HG03521 (cell line): ENCODE measurements around the gene TEAD1.

Experiments used
- ATAC-seq: cut with Tn5 transposase; IDR thresholded peaks from one replicate; pipeline ENCODE4 v1.9.1; 2021; ENCODE audit warnings: mild to moderate bottlenecking, moderate library complexity; ENCODE audit not compliant: unreplicated experiment

TEAD1 gene

DNA sequence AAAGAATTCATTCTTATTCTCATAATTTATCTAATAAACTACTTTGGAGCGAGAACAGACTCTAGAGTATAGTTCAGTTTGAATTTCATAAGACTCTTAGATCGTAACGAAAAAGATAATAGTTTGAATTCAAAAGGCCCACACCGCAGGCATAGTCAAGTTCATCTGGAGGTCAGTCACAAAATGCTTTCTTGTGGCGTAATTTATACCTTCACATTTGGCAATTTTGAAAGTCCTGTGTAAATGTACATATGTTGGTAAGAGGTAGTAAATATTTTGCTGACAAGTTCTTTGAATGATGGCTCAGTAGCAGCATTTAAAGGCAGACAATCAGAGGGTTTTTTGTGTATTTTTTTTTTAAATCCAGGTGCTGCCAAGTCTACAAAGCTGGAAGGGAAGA, 88.1 kb downstream of the TEAD1 start:
- ATAC-seq = no peak

DNA sequence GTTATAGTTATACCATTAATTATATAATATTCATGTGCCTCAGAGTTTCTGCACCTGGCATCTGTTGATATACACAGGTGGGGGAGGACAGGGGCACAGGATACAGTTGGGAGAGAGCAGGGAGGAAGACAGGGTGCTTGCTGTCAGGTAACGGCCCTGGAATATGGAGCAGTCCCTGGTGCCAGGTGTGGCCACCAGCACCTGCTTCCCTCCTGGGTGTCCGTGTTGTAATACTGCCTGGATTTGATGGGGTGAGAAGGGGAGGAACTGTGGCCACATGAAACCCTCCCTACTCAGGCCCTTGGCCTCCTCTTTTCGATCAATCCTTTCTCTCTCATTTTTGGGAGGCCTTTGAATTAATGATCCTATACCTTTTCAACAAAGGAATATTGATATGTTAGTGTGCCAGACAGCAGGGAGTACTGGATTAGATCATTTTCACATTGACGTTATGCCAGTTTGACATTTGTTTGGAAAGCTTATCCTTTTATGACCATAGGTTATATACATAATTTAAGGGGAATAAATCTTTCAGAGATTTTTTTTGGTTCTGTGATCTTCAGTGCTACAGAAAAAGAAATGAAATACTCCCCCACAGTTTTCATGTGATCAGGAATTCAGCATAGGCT, 88.6 kb downstream of the TEAD1 start:
- ATAC-seq = no peak

DNA sequence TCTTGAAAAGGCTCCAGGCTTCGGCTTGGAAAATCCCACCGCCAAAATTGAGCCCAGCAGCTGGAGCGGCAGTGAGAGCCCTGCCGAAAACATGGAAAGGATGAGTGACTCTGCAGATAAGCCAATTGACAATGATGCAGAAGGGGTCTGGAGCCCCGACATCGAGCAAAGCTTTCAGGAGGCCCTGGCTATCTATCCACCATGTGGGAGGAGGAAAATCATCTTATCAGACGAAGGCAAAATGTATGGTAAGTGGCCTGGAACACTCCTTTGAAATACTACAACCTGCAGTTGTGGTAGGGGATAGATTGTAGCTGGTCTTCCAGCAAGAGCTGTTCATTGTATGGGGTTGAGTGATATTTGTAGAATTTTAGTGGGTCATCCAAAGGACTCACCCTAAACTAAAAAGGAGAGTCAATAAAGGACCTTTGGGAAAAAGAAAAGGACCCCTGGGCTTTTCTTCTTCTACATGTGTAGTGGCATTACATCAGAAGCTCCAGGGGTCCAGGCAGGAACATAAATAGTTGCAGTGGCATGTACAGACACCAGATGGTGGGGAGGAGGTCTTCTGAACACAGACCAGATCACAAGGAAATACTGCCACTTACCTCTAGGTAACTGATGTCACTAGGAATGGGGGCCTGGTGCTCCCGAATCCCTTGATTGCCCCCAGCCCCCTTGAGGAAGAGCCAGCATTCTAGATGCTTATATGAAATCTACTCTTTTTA, 90.1 kb downstream of the TEAD1 start:
- no peak for ATAC-seq

DNA sequence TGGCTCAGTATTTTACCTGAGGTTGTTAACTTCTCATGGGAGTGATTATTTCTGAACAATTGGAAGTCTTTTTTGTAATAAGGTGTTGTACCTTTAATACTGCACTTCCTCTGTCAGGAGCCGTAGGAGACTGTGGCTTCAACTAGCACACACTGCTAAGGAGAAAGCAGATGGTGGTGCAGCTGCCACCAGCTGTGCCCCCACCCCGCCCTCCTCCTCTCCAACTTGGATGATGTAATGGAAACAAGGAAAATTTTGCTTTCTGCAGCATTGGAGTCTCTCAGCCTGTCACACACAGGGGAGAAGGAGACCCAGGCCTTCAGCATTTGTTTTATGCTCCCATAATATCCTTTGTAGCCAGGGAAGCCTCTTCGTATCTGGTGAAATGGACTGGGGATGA, 91.2 kb downstream of the TEAD1 start:
- ATAC-seq = no peak

DNA sequence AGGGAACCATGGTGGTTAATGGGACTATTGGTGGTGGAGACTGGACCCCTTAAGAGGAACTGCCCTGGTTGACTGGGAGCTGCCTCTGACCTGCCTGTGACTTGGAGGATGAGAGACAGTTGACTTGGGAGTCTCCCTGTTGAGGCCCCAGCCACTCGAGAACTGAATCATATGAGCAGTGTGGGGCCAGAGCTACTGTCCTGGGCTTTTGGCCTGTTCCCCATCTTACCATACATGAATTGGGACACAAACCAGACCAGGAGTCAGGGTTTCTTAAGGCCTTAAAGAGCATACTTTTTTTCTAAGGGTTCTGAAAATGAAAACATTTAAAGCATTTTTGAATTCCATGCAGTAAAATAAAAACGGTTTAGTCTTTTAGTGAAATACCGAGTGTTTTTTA, 92.8 kb downstream of the TEAD1 start:
- no peak for ATAC-seq

DNA sequence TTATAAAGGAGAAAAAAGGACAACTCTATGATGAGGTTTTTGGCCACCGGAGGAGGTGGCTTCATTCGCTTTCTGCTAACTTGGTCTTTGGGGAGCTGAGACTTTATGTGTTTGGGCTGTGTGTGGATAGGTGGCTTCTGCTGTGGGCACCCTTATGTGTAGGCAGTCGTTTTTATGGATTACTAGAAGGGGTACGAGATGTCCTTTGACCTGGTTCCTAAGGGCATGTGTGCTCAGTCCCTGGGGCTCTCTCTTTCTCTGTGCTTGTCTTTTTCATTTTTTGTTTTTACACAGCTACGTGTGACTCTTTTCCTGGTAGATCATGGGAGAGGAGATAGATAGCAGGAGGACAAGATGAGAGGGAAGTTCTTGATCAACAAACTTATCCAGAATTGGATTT, 93.4 kb downstream of the TEAD1 start:
- no peak for ATAC-seq

DNA sequence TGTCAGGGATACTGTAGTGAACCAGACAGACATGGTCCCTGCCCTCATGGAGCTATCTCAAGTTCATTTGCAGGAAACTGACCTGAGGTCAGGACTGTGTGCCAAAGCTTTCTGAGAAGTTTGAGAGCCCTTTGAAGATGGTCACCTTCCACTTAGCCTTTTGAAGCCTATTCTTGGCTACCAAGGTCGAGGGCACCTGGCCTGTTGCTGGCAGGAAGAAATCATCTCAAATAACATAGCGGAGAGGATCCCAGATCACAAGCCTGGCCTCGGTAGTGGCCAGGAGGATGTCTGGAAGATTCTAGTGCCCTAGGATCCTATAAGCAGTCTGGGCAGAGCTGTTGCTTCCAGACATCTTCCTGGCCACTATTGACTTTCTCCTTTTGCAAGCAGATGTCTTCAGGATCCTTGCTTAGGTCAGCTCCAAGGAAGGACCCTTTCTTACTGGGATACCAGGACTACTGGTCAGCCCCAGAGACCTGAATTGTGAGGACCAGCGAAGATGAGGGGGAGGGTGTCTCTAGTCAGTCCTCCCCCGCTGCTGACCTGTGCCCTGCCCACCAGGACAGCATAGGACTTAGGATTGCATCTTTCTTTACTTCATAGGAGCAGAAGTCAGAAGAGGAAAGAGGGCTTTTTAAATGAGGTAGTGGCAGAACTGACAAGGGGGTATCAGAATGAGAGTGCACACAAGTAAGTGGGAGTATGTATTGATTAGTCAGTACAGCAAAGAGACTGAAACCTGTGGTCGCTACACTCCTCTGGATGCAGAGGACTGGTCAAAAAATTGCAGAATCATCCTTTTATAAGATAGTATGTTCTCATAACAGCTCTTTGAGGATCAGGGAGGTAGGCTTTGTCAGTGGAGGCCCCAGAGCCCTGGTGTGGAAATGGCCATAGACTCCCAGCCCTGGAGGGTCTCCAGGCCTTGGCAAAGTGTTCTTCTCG, 94.8 kb downstream of the TEAD1 start:
- peak; percentile 50 for ATAC-seq

DNA sequence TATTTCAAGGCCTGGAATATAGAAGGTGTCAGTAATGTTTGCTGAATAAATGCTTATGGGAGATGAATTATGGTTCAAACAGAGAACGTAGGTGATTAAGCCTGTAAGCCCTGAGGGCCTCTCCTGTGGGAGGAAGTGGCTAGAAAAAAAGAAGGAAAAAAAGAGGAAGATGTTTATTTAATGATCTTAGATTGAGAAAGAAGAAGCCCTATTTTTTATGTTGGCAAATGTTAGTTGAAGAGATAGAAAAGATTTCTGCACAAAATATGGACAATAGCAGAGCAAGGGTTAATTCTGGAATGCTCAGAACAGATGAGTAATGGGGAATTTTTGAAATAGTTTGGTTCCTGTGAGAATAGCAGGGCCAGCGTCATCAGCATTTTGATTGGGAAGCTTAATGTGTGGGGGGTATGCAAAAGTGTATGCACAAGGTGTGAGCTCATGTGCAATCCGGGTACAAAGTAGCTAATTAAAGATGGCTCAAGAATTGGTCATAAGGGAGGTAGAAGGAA, 95.7 kb downstream of the TEAD1 start:
- ATAC-seq = no peak

DNA sequence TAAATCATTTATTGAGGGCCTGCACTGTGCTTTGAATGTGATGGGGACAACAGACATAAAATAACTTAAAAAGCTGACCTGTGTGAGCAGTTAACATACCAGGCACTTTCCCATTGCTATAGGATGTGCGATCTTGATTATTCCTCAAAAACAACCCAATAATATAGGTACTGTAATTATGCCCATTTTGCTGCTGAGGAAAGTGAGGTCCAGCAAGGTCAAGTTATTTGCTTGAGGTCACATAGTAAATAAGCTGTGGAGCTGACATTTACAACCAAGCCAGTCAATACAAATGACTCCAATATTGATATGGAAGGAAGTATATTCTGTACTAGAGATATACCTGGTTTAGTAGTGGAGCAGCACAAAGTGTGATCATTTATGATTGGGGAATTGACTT, 96.2 kb downstream of the TEAD1 start:
- ATAC-seq = no peak

DNA sequence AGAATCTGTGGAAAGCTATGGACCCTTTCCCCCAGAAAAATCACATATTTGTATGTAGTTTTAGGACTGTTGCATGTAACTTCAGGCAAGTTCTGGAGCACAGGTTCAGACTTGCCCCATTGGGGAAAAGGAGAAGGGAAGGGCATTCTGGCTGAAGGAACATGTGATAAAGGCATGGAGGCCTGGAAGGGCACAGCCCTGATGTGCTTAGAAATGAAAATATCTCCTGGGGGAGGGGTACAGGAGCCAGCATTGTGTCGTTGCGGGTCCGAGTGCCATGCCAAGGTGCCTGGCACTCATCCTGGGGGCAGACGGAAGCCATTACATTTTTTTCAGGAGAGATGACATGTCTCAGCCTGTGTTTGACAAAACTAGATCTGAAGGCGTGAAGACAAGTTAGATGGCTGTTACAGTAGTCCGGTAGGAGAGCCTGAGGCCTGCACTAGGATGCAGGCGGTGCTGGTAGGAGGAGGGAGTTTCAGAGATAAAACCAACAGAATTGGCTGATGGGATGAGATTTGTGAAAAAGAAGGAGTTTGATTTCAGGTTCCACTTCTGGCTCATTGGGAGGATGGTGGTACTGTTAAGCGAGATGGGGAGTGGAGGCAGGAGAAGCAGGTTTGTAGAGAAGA, 96.9 kb downstream of the TEAD1 start:
- ATAC-seq = no peak

DNA sequence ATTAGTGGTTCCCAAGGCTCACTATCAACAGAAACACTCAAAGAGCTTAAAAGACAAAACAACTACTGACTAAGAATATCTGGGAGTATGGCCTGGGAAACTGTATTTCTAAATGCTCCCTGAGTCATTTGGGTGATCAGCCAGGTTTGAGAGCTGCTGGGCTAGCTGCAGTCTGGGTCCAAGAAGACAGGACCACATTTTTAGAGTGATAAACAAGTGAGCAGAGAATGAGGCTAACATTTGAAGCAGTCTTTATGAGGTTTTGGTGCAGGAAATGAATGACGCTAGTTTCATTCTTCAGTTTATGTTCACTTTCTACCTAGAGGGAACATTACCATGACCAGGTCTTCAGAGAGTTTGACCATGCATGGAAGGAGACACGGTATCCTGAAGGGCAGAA, 97.7 kb downstream of the TEAD1 start:
- no peak for ATAC-seq

DNA sequence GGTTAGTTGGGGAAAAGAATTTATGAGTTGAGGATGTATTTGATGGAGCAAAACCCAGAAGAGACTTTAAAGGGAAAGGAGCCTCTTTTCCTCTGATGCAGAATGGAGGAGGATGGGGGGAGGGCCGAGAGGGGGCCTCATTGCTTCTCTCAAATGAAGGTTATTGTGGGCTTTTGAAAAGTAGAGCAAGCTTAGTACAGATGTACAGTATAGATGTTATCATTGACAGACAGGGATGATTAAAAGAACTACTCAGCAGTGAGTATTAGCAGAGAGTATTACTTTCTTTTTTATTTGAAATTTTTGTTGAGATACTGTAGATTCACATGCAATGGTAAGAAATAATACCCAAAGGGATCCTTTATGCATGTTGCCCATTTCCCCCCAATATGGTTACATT, 98.1 kb downstream of the TEAD1 start:
- no peak for ATAC-seq

DNA sequence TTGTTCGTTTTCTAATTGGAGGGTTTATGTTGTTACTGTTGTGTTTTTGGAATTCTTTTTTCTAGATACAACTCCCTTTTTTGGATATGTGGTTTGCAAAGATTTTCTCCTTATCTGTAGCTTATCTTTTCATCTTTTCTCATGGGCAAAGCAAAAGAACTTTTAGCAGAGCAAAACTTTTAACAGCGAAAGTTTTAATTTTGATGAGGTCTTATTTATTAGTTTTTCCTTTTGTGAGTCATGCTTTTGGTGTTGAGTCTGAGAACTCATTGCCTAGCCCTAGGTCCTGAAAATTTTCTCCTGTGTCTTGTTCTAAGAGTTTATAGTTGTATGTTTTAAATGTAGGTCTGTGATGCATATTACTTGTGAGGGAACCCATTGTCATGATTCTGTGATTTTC, 99.4 kb downstream of the TEAD1 start:
- no peak for ATAC-seq

DNA sequence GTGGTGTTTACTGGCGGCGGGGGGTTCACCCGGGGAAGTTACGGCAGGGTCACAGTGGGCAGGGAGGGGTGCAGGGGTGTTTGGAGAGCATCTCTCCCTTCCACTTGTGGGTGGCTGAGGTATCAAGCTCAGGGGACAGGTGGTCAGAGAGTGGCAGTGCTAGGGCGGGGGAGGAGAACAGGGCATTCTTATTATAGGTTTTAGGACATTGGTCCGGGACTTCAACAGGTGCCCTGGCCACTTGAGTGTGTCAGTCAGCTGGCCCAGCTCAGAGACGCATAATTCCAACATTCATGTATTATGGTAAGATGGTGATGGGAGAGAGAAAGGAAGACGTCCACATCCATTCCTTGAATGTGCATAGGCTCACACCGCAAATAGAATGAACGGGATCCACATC, 101.7 kb downstream of the TEAD1 start:
- no peak for ATAC-seq

DNA sequence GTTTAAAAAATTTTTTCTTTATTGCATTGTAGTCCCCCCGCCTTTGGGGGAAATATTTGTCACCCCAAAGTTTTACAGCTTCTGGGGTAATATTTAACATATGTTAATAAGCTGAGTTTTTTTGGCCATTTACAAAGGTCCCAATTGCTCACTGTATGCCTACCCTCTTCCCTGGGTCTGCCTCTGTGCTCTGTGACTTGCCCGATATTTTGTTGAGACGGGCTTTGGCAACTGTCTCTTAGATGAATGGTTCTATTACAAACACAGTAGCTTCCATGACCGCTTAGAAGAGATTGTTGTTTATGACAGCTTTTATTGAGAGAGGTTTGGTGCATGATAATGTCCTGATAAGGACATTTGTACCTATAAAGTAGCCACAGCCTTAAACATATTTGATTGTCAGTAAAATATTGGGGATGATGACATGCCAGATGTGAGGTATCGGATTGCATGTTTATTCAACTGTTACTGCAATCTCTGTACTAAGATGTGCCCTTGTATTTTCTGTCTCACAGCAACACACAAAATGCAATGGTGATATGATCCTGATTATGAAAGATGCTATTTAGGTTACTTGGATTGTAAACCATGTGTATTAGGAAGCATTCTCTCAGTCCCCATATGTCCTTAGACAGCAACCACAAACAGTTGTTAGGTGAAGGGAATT, 103.1 kb downstream of the TEAD1 start:
- ATAC-seq = no peak

DNA sequence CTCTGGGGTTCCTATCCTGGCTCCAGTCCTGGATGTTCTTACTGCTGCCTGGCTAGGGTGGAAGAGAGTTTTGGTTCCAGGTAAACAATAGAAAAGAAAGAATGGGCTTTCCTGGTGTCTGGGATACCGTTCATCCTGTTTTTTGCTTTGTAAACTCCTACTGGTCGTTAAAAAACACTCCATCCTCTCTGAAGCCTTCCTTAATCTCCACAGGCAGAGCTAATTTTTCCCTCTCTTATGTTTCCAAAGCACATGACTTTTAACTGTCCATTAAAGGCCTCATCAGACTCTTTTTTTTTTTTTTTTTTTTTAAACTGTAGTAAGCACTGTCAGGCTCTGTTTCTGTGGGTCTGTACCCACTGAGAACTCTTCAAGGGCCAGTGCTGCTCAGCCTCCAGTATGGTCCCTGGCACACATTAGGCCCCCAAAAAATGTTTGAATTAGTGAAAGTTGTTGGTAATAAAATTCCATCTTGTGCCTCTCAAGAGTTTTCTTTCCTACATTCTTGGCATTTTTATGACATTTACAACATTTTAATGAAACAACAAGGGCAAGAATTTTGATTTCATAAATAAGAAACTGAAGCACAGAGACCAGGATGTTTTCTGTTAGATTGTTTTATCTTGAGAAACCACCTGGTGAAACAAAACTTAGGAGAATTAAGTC, 104.2 kb downstream of the TEAD1 start:
- ATAC-seq = no peak

DNA sequence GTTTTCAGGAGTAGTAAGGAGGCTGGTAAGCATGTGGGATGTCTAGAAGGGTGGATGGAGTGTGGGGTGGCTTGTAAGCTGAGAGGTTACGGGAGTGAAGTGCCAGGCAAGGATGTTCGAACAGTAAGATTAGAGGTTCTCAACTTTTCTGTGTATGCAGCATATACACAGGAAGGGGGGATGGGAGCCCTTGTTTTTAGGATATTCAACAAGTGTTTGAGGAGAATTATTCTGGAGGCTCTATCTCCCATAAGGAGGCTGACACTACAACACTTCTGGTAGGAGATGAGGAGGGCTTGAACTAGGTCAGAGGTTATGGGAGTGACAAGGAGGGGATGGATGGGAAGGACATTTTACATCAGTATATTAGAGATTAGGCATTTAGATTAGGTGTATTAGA, 109.5 kb downstream of the TEAD1 start:
- ATAC-seq = no peak

DNA sequence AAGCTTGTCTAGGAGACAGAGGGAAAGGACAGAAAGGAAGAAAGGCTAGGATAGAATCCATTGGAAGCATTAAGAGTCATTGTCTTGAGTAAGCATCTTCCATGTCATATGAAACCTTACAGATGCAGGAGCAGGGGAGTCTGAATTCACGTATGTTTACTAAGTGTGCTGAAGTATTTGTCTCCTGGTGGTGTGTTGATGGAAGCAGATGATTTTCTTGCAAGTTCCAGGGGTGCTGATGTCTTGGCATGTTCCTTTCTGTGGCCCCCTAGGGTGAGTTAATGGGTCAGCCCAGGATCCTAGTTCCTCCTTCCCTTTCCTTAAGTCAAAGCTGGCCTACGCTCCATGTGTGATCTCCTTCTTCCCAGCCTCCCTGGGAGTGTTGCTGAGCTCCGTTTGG, 110.2 kb downstream of the TEAD1 start:
- ATAC-seq = no peak

DNA sequence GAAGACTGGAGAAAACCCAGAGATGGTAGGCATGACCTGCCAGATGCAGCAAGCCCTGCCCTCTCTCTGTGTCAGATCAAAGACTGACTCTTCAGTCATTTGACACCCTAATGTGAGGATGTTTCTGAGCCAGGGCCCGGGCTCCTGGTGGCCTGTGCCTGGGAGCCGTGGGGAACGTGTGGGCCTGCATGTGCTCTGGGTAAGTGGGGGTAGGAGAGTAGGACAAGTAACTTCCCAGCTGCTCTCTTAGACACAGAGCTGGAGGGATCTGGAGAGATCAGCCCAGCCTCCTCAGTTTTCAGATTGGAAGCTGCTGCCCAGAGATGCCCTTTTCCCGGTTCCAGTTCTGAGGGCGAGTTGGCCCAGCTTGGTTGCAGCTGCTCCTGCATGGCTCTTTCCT, 110.8 kb downstream of the TEAD1 start:
- no peak for ATAC-seq

DNA sequence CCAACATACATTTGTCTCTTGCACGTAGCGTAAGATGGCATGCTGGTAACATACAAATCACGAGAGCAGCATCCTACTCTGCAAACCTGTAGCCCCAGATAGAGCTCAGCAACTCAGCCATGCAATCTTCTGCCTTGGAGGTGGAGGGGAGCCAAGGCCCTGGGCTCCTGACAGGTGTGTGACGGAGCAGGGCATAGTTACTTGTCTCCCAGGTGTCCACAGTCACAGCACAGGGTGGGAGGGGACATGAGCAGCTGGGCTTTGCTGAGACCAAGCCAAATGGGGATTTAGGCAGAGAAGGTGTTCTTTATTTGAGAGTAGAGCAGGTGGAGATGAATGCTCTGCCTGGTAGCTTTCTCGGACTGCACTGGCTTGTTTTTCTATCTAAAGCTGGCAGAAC, 111.7 kb downstream of the TEAD1 start:
- no peak for ATAC-seq
